ENCODE measurements around the gene RNF126. TPM values are rescaled to one million over a fixed set of nuclear protein-coding genes. Genes with fewer than 3 reads are reported as not detected.
"Not testable (repeated sequence)": the region's sequence is repeated elsewhere in the genome, so short reads cannot be mapped to it uniquely, and the experiment has no call there.

Gene RNF126
- total RNA-seq, 1 donor from 2014 or later = 58.3 TPM

GRCh38 chr19:674282-675151 is 11.5 kb upstream of the RNF126 start:
- FAIRE-seq = no peak
- Mint-ChIP-seq H3K4me3 (ENCODE audit: unreplicated experiment) (no peak overlapping the region), H3K4me1 (ENCODE audit: low read depth, unreplicated experiment) (peaks cover 9% of the 10 kb centered on the region)

GRCh38 chr19:670609-671075 is 7.6 kb upstream of the RNF126 start:
- peaks cover 3% of the 10 kb centered on the region for H3K4me1 Mint-ChIP-seq (ENCODE audit: low read depth, unreplicated experiment)
- no peak overlapping the region for H3K27ac ChIP-seq (ENCODE audit: low read depth, low read length)
- no peak overlapping the region for H3K4me3 Mint-ChIP-seq (ENCODE audit: unreplicated experiment)
- peaks cover 3% of the 10 kb centered on the region for H3K4me1 ChIP-seq (ENCODE audit: insufficient read depth, low read length)
- H3K9me3 ChIP-seq (ENCODE audit: insufficient read depth, low read depth, low read length) = peaks cover 3% of the 10 kb centered on the region
- H3K79me2 ChIP-seq (ENCODE audit: insufficient read depth, low read length) = no peaks in the 10 kb centered on the region
- H3K27ac Mint-ChIP-seq (ENCODE audit: unreplicated experiment) = no peak overlapping the region
- H2AFZ ChIP-seq (ENCODE audit: low read depth, low read length) = no peak overlapping the region
- DNase-seq (ENCODE audit: low read depth) (no peak), FAIRE-seq (no peak)
- H3K36me3 Mint-ChIP-seq (ENCODE audit: low read depth, unreplicated experiment) = peaks cover 11% of the 10 kb centered on the region
- peaks cover 12% of the 10 kb centered on the region for H3K9me3 Mint-ChIP-seq (ENCODE audit: unreplicated experiment)
- H3K27me3 Mint-ChIP-seq (ENCODE audit: low read depth, unreplicated experiment) = peaks cover 3% of the 10 kb centered on the region
- no peak overlapping the region for H3K4me2 ChIP-seq (ENCODE audit: low read length)
- TF ChIP-seq CTCF (IDR thresholded peaks at IDR 0.05; ENCODE audit: insufficient read depth, low read depth, low read length) (no peak), EZH2 (IDR thresholded peaks at IDR 0.05; ENCODE audit: insufficient read depth, low read length) (no peak)
- no peak overlapping the region for H3K9ac ChIP-seq (ENCODE audit: low read length)
- no peaks in the 10 kb centered on the region for H3K36me3 ChIP-seq (ENCODE audit: insufficient read depth, low read length)
- H4K20me1 ChIP-seq (ENCODE audit: insufficient read depth, low read length) = no peaks in the 10 kb centered on the region
- H3K4me3 ChIP-seq (ENCODE audit: insufficient read depth, low read depth, low read length) = no peak overlapping the region
- H3K27me3 ChIP-seq (ENCODE audit: insufficient read depth, low read length) = no peaks in the 10 kb centered on the region

More at GRCh38 chr19:674282-675151, 11.5 kb upstream of the RNF126 start:
- Histone ChIP-seq H3K27ac (ENCODE audit: low read depth, low read length) (no peak overlapping the region), H4K20me1 (ENCODE audit: insufficient read depth, low read length) (peaks cover 15% of the 10 kb centered on the region), H2AFZ (ENCODE audit: low read depth, low read length) (no peak overlapping the region), H3K4me2 (ENCODE audit: low read length) (no peak overlapping the region), H3K9ac (ENCODE audit: low read length) (no peak overlapping the region), H3K79me2 (ENCODE audit: insufficient read depth, low read length) (peaks cover 24% of the 10 kb centered on the region), H3K9me3 (ENCODE audit: insufficient read depth, low read depth, low read length) (no peaks in the 10 kb centered on the region), H3K4me3 (ENCODE audit: insufficient read depth, low read depth, low read length) (no peak overlapping the region), H3K27me3 (ENCODE audit: insufficient read depth, low read length) (no peaks in the 10 kb centered on the region), H3K4me1 (ENCODE audit: insufficient read depth, low read length) (peaks cover 33% of the 10 kb centered on the region), H3K36me3 (ENCODE audit: insufficient read depth, low read length) (no peaks in the 10 kb centered on the region)
- Mint-ChIP-seq H3K36me3 (ENCODE audit: low read depth, unreplicated experiment) (peaks cover 6% of the 10 kb centered on the region), H3K27ac (ENCODE audit: unreplicated experiment) (no peak overlapping the region), H3K9me3 (ENCODE audit: unreplicated experiment) (peaks cover 2% of the 10 kb centered on the region), H3K27me3 (ENCODE audit: low read depth, unreplicated experiment) (peaks cover 3% of the 10 kb centered on the region)
- TF ChIP-seq EZH2 (IDR thresholded peaks at IDR 0.05; ENCODE audit: insufficient read depth, low read length) (no peak), CTCF (IDR thresholded peaks at IDR 0.05; ENCODE audit: insufficient read depth, low read depth, low read length) (no peak)
- no peak for DNase-seq (ENCODE audit: low read depth)

- not testable (repeated sequence) for H3K4me2 ChIP-seq (ENCODE audit: low read length); H3K27me3 ChIP-seq (ENCODE audit: insufficient read depth, low read length); H2AFZ ChIP-seq (ENCODE audit: low read depth, low read length); H3K9me3 ChIP-seq (ENCODE audit: insufficient read depth, low read depth, low read length); H3K9ac ChIP-seq (ENCODE audit: low read length); H3K4me1 ChIP-seq (ENCODE audit: insufficient read depth, low read length); H3K4me3 ChIP-seq (ENCODE audit: insufficient read depth, low read depth, low read length); H3K36me3 ChIP-seq (ENCODE audit: insufficient read depth, low read length); H3K79me2 ChIP-seq (ENCODE audit: insufficient read depth, low read length); H3K4me3 Mint-ChIP-seq (ENCODE audit: unreplicated experiment); H4K20me1 ChIP-seq (ENCODE audit: insufficient read depth, low read length); H3K4me1 Mint-ChIP-seq (ENCODE audit: low read depth, unreplicated experiment); H3K27ac Mint-ChIP-seq (ENCODE audit: unreplicated experiment); H3K27me3 Mint-ChIP-seq (ENCODE audit: low read depth, unreplicated experiment); FAIRE-seq
- H3K9me3 Mint-ChIP-seq (ENCODE audit: unreplicated experiment) = peaks cover 12% of the 10 kb centered on the region
- H3K36me3 Mint-ChIP-seq (ENCODE audit: low read depth, unreplicated experiment) = peaks cover 11% of the 10 kb centered on the region
- DNase-seq (ENCODE audit: low read depth) = peak; percentile 64
- H3K27ac ChIP-seq (ENCODE audit: low read depth, low read length) = peak overlapping the region; percentile 45
Observed at GRCh38 chr19:668675-669434, 5.8 kb upstream of the RNF126 start.

GRCh38 chr19:666985-667573 is 4.1 kb upstream of the RNF126 start:
- H3K4me2 ChIP-seq (ENCODE audit: low read length); H3K4me1 ChIP-seq (ENCODE audit: insufficient read depth, low read length); H3K4me3 ChIP-seq (ENCODE audit: insufficient read depth, low read depth, low read length); H4K20me1 ChIP-seq (ENCODE audit: insufficient read depth, low read length); H2AFZ ChIP-seq (ENCODE audit: low read depth, low read length); H3K36me3 Mint-ChIP-seq (ENCODE audit: low read depth, unreplicated experiment); H3K27me3 Mint-ChIP-seq (ENCODE audit: low read depth, unreplicated experiment); H3K27ac Mint-ChIP-seq (ENCODE audit: unreplicated experiment); H3K27ac ChIP-seq (ENCODE audit: low read depth, low read length); FAIRE-seq; H3K4me1 Mint-ChIP-seq (ENCODE audit: low read depth, unreplicated experiment); H3K9me3 ChIP-seq (ENCODE audit: insufficient read depth, low read depth, low read length); H3K9ac ChIP-seq (ENCODE audit: low read length); H3K36me3 ChIP-seq (ENCODE audit: insufficient read depth, low read length); DNase-seq (ENCODE audit: low read depth); H3K27me3 ChIP-seq (ENCODE audit: insufficient read depth, low read length); H3K4me3 Mint-ChIP-seq (ENCODE audit: unreplicated experiment): not testable (repeated sequence)
- peaks cover 12% of the 10 kb centered on the region for H3K79me2 ChIP-seq (ENCODE audit: insufficient read depth, low read length)
- peaks cover 12% of the 10 kb centered on the region for H3K9me3 Mint-ChIP-seq (ENCODE audit: unreplicated experiment)

Data from astrocyte (in vitro differentiated cells and primary cell).